HL-60 (cell line): ENCODE results near the gene SIGLEC9.

Source experiments
- POLR2AphosphoS5 ChIP-seq: IDR thresholded peaks from 2 replicates; pipeline ENCODE4 v1.6.1; 2012; ENCODE audit warnings: low read depth
- SPI1 ChIP-seq: IDR thresholded peaks from 2 replicates; pipeline ENCODE4 v1.6.1; 2012; ENCODE audit warnings: low read depth, mild to moderate bottlenecking, borderline replicate concordance
- TF ChIP-seq, protein P1 (sequence below): IDR thresholded peaks from one replicate; pipeline ENCODE4 v1.5.1; 2011; ENCODE audit warnings: low read length, control low read depth, inconsistent platforms; ENCODE audit not compliant: insufficient read depth
- TF ChIP-seq, protein P2 (sequence below): IDR thresholded peaks from 2 replicates; pipeline ENCODE4 v1.6.1; 2012; ENCODE audit warnings: low read depth; ENCODE audit not compliant: insufficient replicate concordance

DNA sequence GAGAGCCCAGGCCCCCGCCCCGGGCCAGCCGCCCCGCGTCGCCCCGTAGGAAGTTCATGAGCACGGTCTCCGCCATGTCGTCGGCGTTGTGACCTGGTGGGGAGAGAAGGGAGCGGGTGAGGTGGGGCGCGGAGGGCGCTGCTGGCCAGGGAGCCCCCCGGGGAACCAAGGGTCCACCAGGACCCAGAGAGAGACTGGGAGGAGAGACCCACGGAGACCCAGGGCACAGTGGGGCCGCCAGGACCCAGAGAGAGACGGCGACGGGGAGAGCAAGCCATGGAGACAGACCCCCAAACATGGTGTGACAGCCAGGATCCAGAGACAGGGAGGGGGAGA lies 25.7 kb upstream of the SIGLEC9 start:
- TF ChIP-seq, protein P1, sequence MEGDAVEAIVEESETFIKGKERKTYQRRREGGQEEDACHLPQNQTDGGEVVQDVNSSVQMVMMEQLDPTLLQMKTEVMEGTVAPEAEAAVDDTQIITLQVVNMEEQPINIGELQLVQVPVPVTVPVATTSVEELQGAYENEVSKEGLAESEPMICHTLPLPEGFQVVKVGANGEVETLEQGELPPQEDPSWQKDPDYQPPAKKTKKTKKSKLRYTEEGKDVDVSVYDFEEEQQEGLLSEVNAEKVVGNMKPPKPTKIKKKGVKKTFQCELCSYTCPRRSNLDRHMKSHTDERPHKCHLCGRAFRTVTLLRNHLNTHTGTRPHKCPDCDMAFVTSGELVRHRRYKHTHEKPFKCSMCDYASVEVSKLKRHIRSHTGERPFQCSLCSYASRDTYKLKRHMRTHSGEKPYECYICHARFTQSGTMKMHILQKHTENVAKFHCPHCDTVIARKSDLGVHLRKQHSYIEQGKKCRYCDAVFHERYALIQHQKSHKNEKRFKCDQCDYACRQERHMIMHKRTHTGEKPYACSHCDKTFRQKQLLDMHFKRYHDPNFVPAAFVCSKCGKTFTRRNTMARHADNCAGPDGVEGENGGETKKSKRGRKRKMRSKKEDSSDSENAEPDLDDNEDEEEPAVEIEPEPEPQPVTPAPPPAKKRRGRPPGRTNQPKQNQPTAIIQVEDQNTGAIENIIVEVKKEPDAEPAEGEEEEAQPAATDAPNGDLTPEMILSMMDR = no peak
- no peak for TF ChIP-seq POLR2AphosphoS5
- no peak for TF ChIP-seq SPI1
- TF ChIP-seq, protein P2, sequence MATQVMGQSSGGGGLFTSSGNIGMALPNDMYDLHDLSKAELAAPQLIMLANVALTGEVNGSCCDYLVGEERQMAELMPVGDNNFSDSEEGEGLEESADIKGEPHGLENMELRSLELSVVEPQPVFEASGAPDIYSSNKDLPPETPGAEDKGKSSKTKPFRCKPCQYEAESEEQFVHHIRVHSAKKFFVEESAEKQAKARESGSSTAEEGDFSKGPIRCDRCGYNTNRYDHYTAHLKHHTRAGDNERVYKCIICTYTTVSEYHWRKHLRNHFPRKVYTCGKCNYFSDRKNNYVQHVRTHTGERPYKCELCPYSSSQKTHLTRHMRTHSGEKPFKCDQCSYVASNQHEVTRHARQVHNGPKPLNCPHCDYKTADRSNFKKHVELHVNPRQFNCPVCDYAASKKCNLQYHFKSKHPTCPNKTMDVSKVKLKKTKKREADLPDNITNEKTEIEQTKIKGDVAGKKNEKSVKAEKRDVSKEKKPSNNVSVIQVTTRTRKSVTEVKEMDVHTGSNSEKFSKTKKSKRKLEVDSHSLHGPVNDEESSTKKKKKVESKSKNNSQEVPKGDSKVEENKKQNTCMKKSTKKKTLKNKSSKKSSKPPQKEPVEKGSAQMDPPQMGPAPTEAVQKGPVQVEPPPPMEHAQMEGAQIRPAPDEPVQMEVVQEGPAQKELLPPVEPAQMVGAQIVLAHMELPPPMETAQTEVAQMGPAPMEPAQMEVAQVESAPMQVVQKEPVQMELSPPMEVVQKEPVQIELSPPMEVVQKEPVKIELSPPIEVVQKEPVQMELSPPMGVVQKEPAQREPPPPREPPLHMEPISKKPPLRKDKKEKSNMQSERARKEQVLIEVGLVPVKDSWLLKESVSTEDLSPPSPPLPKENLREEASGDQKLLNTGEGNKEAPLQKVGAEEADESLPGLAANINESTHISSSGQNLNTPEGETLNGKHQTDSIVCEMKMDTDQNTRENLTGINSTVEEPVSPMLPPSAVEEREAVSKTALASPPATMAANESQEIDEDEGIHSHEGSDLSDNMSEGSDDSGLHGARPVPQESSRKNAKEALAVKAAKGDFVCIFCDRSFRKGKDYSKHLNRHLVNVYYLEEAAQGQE = no peak
